NCI-H226 (cell line): Measurements from ENCODE around the gene OXSR1.
A peak's percentile ranks its signal among the peaks of the same experiment; 100 is the strongest.
"Not testable (repeated sequence)": the region's sequence is repeated elsewhere in the genome, so short reads cannot be mapped to it uniquely, and the experiment has no call there.

Experiments used
- DNase-seq: peaks from one replicate; pipeline ENCODE4 v3.0.0-alpha.2; 2015

OXSR1 gene

GRCh38 chr3:38169027-38169317, 3.6 kb downstream of the OXSR1 start:
- no peak for DNase-seq

DNA sequence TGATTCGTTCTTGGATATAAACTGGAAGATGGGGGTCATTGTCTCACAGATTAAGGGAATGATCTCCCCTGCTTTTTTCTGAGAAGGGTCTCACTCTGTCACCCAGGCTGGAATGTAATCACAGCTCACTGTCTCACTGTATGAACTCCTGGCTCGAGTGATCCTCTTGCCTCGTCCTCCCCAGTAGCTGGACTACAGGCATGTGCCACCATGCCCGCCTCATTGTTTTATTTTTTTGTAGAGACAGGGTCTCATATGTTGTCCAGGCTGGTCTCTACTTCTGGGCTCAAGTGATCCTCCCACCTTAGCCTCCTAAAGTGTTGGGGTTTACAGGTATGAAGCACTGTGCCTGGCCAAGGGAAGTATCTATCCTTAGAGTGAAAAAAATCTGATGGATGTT, 5.4 kb downstream of the OXSR1 start:
- no peak for DNase-seq

- DNase-seq = no peak
Measured at GRCh38 chr3:38171622-38172021, 6.3 kb downstream of the OXSR1 start.

DNA sequence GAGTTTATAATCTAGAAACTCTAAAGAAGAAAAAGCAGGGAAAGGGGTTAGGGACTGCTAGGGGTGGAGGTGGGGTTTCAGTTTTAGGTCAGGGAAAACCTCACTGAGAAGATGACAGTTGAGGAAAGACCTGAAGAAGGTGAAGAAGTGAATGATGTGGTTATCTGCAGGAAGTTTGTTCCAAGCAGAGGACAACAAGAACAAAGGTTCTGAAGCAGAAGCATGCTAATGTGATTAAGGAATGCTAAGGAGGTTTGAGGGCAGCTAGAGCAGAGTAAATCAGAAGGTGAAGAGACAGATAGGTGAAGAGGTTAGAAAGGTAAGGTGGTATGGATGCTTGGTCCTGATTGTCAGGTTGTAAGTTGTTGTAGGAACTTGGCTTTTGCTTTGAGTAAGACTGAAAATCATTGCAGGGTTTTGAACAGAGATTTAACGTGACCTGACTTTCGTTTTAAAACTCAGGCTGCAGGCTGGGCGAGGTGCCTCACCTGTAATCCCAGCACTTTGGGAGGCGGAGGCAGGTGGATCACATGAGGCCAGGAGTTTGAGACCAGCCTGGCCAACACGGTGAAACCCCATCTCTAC, 8.6 kb downstream of the OXSR1 start:
- DNase-seq = no peak

DNA sequence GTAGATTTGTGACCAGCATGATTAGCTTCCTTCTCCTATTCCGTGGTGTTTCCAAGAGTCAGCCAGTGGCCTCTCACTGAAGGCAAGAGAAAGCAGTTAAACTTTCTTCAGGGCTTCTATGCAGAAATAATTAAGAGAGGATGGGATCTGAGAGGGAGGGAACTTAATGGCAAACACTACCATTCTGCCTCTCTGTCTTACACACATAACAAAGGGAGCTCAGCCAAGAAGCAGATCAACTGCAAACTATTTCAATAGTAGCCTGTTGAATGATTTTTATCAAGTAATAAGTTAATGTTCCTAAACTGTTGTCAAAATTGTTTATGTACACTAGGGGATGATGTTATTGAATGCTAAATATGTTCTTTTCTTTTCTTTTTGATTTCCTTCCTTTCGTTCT, 11.8 kb downstream of the OXSR1 start:
- no peak for DNase-seq

GRCh38 chr3:38186781-38187180, 21.4 kb downstream of the OXSR1 start:
- no peak for DNase-seq

DNA sequence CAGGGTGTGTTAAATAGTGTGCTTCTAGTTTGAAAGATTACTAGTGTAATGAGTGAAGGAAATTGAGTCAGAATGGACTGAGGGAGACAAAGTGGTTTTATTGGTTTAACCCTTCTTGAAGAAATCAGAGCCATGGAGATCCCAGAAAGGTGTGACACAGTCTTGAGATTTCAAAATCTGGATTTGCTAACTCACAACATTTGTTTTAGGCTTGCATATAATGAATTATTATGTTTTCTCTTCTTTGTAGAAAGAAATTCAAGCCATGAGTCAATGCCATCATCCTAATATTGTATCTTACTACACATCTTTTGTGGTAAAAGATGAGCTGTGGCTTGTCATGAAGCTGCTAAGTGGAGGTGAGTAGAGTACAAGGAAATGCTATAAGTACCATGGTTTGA, 25.1 kb downstream of the OXSR1 start:
- no peak for DNase-seq

DNA sequence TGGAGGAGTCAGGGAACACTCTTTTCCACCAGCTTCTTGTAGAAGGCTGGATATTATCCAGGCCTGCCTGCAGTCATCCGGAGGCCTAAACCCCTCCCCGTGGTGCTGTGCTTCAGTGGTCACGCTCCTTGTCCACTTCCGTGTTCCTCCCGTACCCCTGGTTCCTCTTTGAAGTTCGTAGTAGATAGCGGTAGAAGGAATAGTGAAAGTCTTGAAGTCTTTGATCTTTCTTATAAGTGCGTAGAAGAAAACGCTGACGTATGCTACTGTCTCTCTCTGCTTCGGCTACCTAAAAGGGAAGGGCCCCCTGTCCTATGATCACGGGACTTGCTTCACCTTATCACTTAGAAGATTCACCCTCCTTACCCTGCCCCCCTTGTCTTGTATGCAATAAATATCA, 37.6 kb downstream of the OXSR1 start:
- not testable (repeated sequence) for DNase-seq

- DNase-seq = no peak
Measured at GRCh38 chr3:38203690-38204089, 38.4 kb downstream of the OXSR1 start.

DNA sequence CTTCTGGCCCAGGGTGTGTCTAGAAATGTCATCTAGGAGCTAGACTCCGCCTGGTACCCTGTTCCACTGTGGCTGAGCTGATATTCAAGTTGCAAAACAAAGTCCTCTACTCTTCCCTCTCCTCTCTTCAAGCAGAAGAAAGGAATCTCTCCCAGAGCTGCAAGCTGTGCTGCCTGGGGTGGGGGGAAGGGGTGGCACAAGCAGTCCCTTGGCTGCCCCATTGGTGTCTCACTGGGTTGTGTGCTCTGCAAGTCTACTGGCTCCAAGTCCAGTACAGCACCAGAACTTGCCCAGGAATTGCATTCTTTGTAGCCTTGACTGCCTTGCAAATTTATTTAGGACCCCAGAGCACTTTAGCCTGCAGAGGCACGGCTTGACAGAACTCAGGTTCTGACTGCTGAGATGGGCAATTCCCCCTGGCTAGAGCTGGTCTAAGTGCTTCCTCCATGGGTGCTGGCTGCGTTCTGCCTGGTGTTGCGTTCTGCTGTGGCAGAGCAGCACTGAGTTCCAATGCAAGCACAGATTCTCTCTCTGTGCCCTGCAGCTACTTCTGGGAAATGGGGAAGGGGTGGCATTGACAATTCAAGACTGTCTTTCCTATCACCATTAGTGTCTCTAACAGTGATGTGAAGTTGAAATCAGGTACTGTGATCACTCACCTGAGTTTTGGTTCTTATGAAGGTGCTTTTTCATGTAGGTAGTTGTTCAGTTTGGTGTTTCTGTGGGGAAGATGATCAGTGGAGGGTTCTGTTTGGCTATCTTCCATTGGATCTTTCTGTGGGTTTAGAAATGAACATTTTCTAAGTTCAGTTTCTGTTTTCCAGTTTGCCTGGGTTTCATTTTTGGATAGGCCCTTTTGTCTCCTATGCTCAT, 39.5 kb downstream of the OXSR1 start:
- DNase-seq = no peak

GRCh38 chr3:38205472-38205805, 40.1 kb downstream of the OXSR1 start:
- no peak for DNase-seq

GRCh38 chr3:38207254-38208003, 42.1 kb downstream of the OXSR1 start:
- DNase-seq = no peak

DNA sequence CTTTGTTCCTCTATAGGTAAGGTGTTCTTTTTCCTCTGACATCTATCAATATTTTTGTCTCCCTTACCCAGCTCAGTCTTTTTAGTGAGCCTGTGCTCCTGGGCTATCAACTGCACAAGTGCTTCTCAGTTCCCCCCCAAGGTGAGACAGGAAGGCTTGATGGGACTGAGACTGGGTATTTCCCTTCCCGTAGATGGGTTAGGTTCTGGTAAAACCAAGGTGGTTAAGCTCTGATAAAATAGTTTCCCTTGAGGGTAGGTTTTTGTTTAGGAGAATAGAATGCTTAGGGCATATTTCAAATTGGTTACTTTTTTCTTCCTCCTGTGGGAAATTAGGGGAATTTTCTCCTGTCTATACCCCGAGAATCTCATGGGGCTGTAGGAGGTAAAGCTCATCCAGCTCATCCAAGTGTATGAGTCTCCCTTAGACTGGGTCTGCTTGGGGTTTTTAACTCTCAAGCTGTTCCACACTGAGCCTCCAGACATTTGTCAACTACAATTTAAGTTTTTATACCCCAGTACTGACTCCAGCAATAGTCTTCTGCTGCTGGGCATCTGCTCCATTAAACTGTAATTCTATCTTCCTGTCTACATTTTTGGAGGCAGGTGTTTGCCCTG, 44.9 kb downstream of the OXSR1 start:
- no peak for DNase-seq

GRCh38 chr3:38212141-38212540, 46.8 kb downstream of the OXSR1 start:
- DNase-seq = no peak

DNA sequence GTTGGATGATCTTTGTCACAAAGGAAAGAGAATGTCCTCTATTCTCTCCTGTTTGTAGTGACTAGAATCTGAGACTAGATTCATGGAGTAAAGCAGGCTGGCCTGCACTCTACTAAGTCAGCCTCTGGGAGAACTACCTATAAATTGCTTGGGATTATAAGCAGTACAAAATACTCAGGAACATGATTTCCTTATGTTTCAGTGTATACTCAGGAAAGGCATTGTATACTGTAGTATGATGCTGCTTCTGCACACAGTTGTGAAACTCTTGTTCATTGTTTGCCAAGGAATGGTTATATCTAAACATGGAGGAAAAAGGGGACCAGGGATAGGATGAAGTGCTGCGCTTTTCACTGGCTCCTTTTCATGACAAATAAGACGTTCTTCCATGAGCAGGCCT, 49.2 kb downstream of the OXSR1 start:
- no peak for DNase-seq

DNA sequence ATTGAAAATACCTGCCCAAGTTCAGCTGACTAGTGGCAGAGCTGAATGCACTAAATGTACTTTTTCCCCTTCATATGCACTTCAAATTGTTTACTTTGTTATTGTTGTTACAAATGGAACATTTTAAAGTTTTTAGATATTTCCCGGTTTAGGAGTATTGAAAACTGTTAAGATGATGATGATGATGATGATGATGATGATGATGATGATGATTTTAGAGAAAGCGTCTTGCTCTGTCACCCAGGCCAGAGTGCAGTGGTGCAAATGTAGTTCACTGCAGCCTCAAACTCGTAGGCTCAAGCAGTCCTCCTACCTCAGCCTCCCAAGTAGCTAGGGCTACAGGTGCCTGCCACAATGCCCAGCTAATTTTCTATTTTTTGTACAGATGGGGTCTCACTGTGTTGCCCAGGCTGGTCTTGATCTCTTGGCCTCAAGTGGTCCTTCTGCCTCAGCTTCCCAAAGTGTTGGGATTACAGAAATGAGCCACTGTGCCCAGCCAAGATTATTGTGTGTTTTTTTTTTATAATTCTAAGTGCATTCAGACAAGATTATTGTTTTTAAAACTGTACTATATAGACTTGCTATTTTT, 54.4 kb downstream of the OXSR1 start:
- DNase-seq = no peak

- no peak for DNase-seq
Measured at GRCh38 chr3:38221005-38221404, 55.7 kb downstream of the OXSR1 start.

DNA sequence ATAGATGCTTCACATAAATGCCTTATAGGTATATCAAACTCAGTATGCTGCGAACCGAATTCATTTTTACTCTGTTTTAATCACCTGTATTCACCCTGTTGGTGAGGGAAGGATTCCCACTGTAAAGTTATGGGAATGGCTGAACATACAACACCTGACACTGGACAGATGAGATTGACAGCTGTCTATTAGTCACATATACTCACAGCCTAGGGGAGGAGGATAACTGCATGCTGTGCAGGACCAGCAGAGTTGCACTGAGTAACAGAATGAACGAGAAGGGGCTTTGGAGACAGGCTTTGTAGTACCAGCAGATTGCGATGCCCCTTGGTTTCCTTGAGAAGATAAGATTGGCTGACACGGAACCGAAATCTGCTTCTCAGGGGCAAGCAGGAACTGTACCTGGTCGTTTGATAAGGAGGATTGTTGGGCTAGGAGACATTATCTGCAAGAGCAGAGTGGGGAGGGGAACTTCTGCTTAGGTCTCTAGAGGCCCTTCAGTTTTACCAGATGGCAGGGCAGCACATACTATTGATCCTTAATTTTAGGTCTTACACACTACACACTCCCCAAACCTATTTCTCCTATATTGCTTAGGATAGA, 56.8 kb downstream of the OXSR1 start:
- no peak for DNase-seq

DNA sequence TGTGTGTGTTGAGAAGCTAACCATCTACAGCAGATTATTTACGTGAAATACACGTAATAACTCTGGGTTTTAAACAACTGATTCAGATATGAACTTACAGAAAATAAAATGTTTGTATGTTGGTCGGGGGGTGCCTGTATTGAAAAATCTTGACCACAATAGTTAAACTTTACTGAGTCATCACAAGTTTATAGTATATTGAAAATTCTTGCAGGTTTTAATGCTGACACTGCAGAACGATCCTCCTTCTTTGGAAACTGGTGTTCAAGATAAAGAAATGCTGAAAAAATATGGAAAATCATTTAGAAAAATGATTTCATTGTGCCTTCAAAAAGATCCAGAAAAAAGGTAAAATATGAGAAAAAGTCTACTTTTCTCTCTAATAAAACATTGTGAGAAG, 59.0 kb downstream of the OXSR1 start:
- no peak for DNase-seq

DNA sequence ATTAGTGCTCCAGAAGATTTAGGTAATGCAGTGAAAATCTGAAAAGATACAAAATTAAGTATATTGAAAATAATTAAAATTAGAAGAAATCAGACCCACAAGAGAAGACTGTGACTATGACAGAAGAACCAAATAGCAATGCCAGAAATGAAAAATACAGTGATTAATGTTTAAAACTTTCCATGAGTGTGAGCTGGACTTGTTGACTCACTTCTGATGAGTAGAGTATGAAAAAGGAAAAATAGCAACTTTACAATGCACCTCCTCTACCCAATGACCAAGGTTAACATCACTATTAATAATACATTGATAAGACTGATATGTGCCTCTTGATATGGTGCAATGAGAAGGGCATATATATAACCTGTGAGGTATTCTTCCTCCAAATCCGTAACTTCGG, 60.9 kb downstream of the OXSR1 start:
- DNase-seq = peak; percentile 20

DNA sequence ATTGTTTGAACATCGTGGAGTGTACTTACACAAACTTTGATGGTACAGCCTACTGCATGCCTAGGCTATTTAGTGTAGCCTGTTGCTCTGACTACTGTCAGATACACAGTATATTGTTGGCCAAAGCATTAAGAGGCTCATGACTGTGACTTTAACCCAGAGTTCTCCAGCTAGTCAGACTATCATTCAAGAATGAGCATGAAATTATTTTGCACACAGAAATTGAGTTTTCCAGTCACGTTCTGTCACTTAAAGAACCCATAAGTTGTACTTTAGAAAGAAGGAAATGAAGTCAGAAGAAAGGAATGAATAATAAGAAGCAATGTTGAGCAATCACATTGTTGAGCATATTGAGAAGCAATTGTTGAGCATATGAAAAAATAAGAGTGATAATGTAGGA, 62.7 kb downstream of the OXSR1 start:
- DNase-seq = peak; percentile 55

- no peak for DNase-seq
Measured at GRCh38 chr3:38229036-38229435, 63.7 kb downstream of the OXSR1 start.

DNA sequence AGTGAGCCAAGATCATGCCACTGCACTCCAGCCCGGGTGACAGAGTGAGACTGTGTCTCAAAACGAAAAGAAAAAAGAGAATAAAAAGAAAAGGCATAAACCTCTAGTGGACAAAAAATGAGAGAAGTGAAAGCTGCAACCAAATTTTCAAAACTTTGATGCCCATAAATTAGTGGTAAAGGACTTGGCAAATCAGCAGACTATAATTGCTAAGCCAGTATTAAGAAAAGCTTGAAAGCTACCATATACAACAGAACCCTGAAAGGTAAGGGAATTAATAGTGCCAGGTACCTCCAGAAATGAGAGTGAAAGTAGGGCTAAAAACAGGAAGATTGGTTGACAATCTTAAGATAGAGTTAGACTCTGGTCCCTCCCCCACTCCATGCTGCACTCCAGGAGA, 67.4 kb downstream of the OXSR1 start:
- no peak for DNase-seq
